Tibial artery (tissue), 4 donors: ENCODE measurements around the gene FOXJ1.

Experiments used
- DNase-seq, 2 donors: peaks; one replicate each; pipeline ENCODE4 v3.0.0-alpha.2; 2019
- H3K27ac ChIP-seq, 2 donors: fragments of 200-600 bp; sonication (generic) in 1 of 2; 1 replicate in 1 of 2; 2 replicates in 1 of 2; pipeline ENCODE4 v1.5.1; 2018 to 2019; ENCODE audit warnings: mild to moderate bottlenecking in 1 of 2
- H3K27me3 ChIP-seq, 2 donors: fragments of 200-600 bp; sonication (generic) in 1 of 2; one replicate each; pipeline versions ENCODE4 v1.5.1 to v1.6.0; 2016 to 2019
- H3K36me3 ChIP-seq, 3 donors: fragments of 200-600 bp; sonication (generic) in 2 of 3; one replicate each; pipeline ENCODE4 v1.5.1; 2016 to 2019; ENCODE audit warnings: mild to moderate bottlenecking in 2 of 3
- H3K4me1 ChIP-seq, 4 donors: fragments of 200-600 bp; sonication (generic) in 2 of 4; 1 replicate in 3 of 4; 2 replicates in 1 of 4; pipeline ENCODE4 v1.5.1; 2016 to 2019
- H3K4me3 ChIP-seq, 2 donors: fragments of 200-600 bp; sonication (generic) in 1 of 2; 1 replicate in 1 of 2; 2 replicates in 1 of 2; pipeline ENCODE4 v1.5.1; 2018 to 2019; ENCODE audit warnings: mild to moderate bottlenecking in 2 of 2
- H3K9me3 ChIP-seq, 3 donors: fragments of 200-600 bp; sonication (generic) in 1 of 3; one replicate each; pipeline ENCODE4 v1.5.1; 2016 to 2019
- intact Hi-C: fragments of 100-400 bp; cut with DNase I; formaldehyde crosslinking; loops from one replicate; pipeline ENCODE4 v1.15.0; 2023; ENCODE audit warnings: low total_unique reads
- TF ChIP-seq, protein P1 (sequence below), 2 experiments: fragments of 200-600 bp in 1 of 2; fragments of 450-650 bp in 1 of 2; IDR thresholded peaks; one replicate each; pipeline ENCODE4 v1.5.1; 2017 to 2019; ENCODE audit warnings: antibody characterized with exemption in 2 of 2, mild to moderate bottlenecking in 1 of 2, moderate library complexity in 1 of 2

FOXJ1 gene

DNA sequence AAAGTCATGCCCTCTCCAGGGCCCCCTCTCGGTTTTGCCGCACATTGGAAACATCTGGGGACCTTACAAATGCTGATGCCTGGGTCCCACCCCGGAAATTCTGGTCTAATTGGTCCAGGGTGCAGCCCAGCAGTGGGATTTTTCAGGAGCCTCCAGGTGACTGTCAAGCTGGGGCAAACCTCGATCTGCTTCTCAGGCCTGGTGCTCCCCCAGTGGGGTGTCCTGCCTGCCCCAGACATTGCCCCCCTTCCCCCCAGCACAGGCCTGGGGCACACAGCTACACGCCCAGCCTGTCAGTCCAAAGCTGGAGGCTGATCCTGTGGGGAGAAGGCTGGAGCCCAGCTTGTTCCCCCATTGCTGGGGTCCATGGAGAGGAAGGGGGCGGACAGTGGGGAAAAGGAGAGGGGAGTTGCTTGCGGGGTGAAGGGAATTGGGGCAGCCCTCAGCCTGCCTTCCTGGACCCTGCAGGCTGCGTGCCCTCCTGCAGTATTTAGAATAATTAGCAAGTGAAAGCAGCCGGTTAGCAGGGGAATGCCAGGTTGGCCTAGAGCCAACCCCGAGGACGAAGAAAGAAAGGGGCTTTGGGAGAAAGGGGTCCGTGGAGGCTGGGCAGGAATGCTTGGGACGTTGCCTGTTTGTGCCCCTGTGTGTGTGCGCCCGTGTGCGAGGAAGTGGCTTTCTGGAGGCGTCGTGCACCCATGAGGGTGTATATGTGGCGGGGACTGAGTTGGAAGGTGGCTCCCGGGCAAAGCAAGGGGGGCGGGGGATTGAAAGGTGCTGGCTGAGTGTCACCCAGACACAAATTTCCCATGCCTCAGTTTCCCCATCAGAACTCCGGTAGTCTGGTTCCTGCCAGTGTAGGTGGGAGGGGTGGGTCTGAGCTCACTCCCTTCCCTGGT, 5.9 kb downstream of the FOXJ1 start:
- no peak for DNase-seq
- no peaks in the 10 kb centered on the region for H3K36me3 ChIP-seq
- peaks cover 0 to 25% (median 15%) of the 10 kb centered on the region in 4 donors for H3K4me1 ChIP-seq
- no peak overlapping the region for H3K27ac ChIP-seq
- no peaks in the 10 kb centered on the region for H3K9me3 ChIP-seq
- TF ChIP-seq, protein P1, sequence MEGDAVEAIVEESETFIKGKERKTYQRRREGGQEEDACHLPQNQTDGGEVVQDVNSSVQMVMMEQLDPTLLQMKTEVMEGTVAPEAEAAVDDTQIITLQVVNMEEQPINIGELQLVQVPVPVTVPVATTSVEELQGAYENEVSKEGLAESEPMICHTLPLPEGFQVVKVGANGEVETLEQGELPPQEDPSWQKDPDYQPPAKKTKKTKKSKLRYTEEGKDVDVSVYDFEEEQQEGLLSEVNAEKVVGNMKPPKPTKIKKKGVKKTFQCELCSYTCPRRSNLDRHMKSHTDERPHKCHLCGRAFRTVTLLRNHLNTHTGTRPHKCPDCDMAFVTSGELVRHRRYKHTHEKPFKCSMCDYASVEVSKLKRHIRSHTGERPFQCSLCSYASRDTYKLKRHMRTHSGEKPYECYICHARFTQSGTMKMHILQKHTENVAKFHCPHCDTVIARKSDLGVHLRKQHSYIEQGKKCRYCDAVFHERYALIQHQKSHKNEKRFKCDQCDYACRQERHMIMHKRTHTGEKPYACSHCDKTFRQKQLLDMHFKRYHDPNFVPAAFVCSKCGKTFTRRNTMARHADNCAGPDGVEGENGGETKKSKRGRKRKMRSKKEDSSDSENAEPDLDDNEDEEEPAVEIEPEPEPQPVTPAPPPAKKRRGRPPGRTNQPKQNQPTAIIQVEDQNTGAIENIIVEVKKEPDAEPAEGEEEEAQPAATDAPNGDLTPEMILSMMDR (IDR thresholded peaks at IDR 0.05): no peak
- H3K27me3 ChIP-seq: peaks cover 5 to 100% of the 10 kb centered on the region in 2 donors
- intact Hi-C loops: no loop called here
- no peak overlapping the region for H3K4me3 ChIP-seq

GRCh38 chr17:76132574-76133338, 8.3 kb downstream of the FOXJ1 start:
- H3K27ac ChIP-seq: no peak overlapping the region
- no peak overlapping the region for H3K4me3 ChIP-seq
- intact Hi-C loops: no loop called here
- H3K4me1 ChIP-seq: peaks cover 0 to 9% (median 4%) of the 10 kb centered on the region in 4 donors
- DNase-seq: no peak
- TF ChIP-seq, protein P1 (IDR thresholded peaks at IDR 0.05): no peak
- H3K36me3 ChIP-seq: no peaks in the 10 kb centered on the region
- peaks cover 3 to 84% of the 10 kb centered on the region in 2 donors for H3K27me3 ChIP-seq
- no peaks in the 10 kb centered on the region for H3K9me3 ChIP-seq

DNA sequence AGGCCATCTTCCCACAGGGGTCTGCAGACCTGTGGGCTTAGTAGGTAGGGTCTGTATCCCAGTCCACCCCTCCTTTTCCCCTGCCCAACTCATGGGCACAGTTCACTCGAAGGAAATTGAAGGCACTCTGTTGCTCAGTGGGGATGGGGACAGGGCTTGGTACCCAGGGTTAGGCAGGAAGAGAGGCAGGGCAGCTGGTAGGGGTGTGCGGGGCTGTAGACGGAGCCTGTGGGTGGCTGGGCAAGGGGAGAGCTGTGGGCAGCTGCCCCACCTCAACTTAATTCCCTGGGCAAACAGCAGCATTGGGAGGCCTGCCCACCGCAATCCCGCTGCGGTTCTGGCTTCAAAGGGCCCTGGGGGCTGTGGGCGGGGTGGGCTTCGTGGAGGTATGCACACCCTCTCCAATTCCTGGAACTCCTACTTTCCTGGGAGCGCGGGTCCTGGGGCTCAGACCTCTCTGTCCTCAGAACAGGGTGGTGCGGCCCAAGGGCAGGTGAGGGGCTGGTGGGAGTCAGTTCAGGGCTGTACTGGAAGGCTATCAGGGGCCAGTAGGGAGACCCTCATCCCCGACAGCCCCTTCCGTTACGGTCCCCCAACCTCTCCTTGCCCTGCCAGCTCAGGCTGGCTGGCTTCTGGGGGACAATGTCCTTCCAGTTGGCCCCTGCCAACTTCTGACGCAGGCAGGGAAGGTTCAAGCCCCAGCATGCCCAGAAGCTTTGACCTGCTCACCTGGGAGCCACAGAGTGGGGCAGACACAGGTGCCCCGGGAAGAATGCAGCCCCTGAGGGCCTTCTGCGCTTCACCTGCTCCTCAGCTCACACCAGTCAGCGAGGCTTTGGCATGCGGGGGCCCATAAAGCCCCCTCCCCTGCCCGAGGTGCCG, 9.1 kb downstream of the FOXJ1 start:
- Histone ChIP-seq H3K4me1 (peaks cover 0 to under 1% (median 0%) of the 10 kb centered on the region in 4 donors), H3K36me3 (no peaks in the 10 kb centered on the region), H3K4me3 (no peak overlapping the region), H3K27ac (no peak overlapping the region), H3K27me3 (peaks cover 0 to 76% of the 10 kb centered on the region in 2 donors), H3K9me3 (no peaks in the 10 kb centered on the region)
- intact Hi-C loops: no loop called here
- no peak for DNase-seq
- TF ChIP-seq, protein P1 (IDR thresholded peaks at IDR 0.05): no peak

DNA sequence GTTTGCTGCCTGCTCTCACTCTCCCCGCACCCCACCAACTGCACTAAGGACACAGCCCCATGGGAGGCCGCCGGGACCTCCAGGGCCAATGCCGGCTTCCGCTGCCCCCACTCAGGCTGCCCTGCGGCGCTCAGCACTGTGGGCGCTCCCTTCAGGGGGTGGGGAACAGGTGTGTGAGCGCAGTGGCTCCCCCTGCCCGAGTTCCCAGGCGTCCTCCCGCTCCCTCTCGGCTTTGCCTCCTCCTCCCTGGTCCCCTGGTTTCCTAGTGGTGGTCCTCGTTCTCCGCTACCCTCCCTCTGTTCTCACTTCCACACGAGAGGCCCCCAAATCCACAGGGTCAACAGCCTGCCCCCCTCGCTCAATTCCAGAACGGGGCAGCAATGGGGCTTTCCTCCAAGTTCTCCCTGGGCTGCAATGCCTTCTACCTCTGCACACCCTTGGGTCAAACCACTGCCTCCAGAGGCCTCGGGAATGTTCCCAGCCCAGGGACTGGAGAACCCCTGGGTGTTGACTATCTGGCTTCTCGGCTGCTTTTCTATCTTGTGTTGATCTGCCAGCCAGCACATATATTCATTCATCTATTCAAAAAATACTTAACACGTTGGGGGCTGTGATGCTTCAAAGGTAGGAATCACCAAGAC, 9.9 kb downstream of the FOXJ1 start:
- H3K4me3 ChIP-seq: no peak overlapping the region
- no peaks in the 10 kb centered on the region for H3K4me1 ChIP-seq
- no peak for DNase-seq
- H3K27ac ChIP-seq: no peak overlapping the region
- no peaks in the 10 kb centered on the region for H3K9me3 ChIP-seq
- intact Hi-C loops: no loop called here
- H3K36me3 ChIP-seq: no peaks in the 10 kb centered on the region
- H3K27me3 ChIP-seq: peaks cover 0 to 68% of the 10 kb centered on the region in 2 donors
- TF ChIP-seq, protein P1 (IDR thresholded peaks at IDR 0.05): no peak

DNA sequence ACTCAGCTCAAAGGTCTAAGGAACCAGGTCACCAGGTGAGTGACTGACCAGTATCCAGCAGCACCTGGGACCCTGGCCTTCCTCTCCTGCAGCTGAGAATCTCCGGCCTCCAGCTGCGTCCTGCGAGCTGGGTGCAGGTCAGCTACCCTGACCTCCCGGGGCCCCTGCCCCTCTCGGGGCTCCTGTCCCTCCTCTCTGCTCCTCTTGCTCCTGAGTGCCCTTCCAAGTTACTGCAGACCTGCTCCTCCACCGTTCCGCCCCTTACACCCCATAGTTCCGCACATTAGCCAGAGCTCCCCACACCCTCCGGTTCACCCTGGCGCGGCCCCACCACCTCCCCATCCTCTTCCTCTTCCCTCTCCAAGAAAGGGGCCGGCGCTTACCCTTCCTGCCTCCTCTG, 10.6 kb downstream of the FOXJ1 start:
- Histone ChIP-seq H3K4me1 (no peaks in the 10 kb centered on the region), H3K27me3 (peaks cover 0 to 63% of the 10 kb centered on the region in 2 donors), H3K9me3 (no peaks in the 10 kb centered on the region), H3K27ac (no peak overlapping the region), H3K36me3 (no peaks in the 10 kb centered on the region), H3K4me3 (no peak overlapping the region)
- intact Hi-C loops: no loop called here
- DNase-seq: no peak
- TF ChIP-seq, protein P1 (IDR thresholded peaks at IDR 0.05): no peak
